IMR-90 (cell line): ENCODE data around the gene PAQR9. TPM values are rescaled to one million over a fixed set of nuclear protein-coding genes. Genes with fewer than 3 reads are reported as not detected.

Experiments used
- ATAC-seq: fragments of 200-7000 bp; cut with Tn5 transposase; 2 replicates; pipeline ENCODE4 v1.9.1; 2020; ENCODE audit warnings: low read depth, mild to moderate bottlenecking, moderate library complexity
- BruUV-seq: library from RNA; stranded (reverse); fragments of 400-500 nt; replicated peaks from 2 replicates; lab custom pipeline; 2021; lab: Mats Ljungman, UMichigan
- CTCF ChIA-PET: fragments of 300-600 bp; formaldehyde crosslinking; extraction: SDS; loops from one replicate; lab custom pipeline; 2021; ENCODE audit warnings: antibody characterized with exemption; lab: Yijun Ruan, JAX
- POLR2A ChIA-PET: fragments of 300-600 bp; sonication (Branson Sonifier 250); formaldehyde crosslinking; loops from one replicate; lab custom pipeline; 2022; ENCODE audit warnings: antibody characterized with exemption; ENCODE audit not compliant: unreplicated experiment; lab: Charles Lee
- DNase-seq: peaks from one replicate; pipeline ENCODE4 v3.0.0; 2013
- H2AFZ ChIP-seq: replicated peaks from 2 replicates; pipeline ENCODE3; 2013; ENCODE audit warnings: low read length, mild to moderate bottlenecking; ENCODE audit not compliant: poor library complexity
- H2AK5ac ChIP-seq: 2 replicates; pipeline ENCODE4 v1.6.1; 2013; ENCODE audit warnings: low read depth, low read length, inconsistent platforms
- H2AK9ac ChIP-seq: replicated peaks from 2 replicates; pipeline ENCODE3; 2013; ENCODE audit warnings: mild to moderate bottlenecking, low read depth, low read length, moderate library complexity; ENCODE audit not compliant: poor library complexity
- H2BK120ac ChIP-seq: 2 replicates; pipeline ENCODE4 v1.6.1; 2013; ENCODE audit warnings: low read depth, low read length, inconsistent platforms
- H2BK15ac ChIP-seq: 3 replicates; pipeline ENCODE4 v1.6.1; 2013; ENCODE audit warnings: low read depth, low read length, inconsistent platforms
- H2BK20ac ChIP-seq: 2 replicates; pipeline ENCODE4 v1.6.1; 2013; ENCODE audit warnings: low read depth, mild to moderate bottlenecking, inconsistent platforms, low read length, moderate library complexity
- H2BK5ac ChIP-seq: 2 replicates; pipeline ENCODE4 v1.6.1; 2013; ENCODE audit warnings: mild to moderate bottlenecking, low read depth, low read length, inconsistent platforms; ENCODE audit not compliant: poor library complexity, severe bottlenecking
- H3K14ac ChIP-seq: replicated peaks from 2 replicates; pipeline ENCODE4 v1.6.1; 2013; ENCODE audit warnings: low read depth, low read length, inconsistent platforms
- H3K18ac ChIP-seq: 2 replicates; pipeline ENCODE4 v1.6.1; 2013; ENCODE audit warnings: low read depth, low read length, control low read depth
- H3K23ac ChIP-seq: 2 replicates; pipeline ENCODE4 v1.6.1; 2013; ENCODE audit warnings: low read depth, low read length, inconsistent platforms
- H3K27ac ChIP-seq: 2 replicates; pipeline ENCODE4 v1.5.1; 2013; ENCODE audit warnings: mild to moderate bottlenecking, control low read depth, low read length; ENCODE audit not compliant: insufficient read depth
- H3K27me3 ChIP-seq: 2 replicates; pipeline ENCODE4 v1.6.1; 2013; ENCODE audit warnings: low read length; ENCODE audit not compliant: control insufficient read depth, insufficient read depth
- H3K36me3 ChIP-seq: 2 replicates; pipeline ENCODE4 v1.6.1; 2013; ENCODE audit warnings: low read length, mixed read lengths; ENCODE audit not compliant: control insufficient read depth, insufficient read depth
- H3K4ac ChIP-seq: 2 replicates; pipeline ENCODE4 v1.6.1; 2013; ENCODE audit warnings: low read depth, low read length, inconsistent platforms
- H3K4me1 ChIP-seq: 2 replicates; pipeline ENCODE4 v1.6.1; 2013; ENCODE audit warnings: low read length, mixed read lengths; ENCODE audit not compliant: control insufficient read depth, insufficient read depth
- H3K4me2 ChIP-seq: 2 replicates; pipeline ENCODE4 v1.6.1; 2013; ENCODE audit warnings: low read depth, mild to moderate bottlenecking, control low read depth, low read length, moderate library complexity
- H3K4me3 ChIP-seq: 2 replicates; pipeline ENCODE4 v1.5.1; 2013; ENCODE audit warnings: low read depth, mild to moderate bottlenecking, control low read depth, low read length, moderate library complexity; ENCODE audit not compliant: insufficient read depth
- H3K56ac ChIP-seq: 2 replicates; pipeline ENCODE4 v1.6.1; 2013; ENCODE audit warnings: low read length, inconsistent platforms; ENCODE audit not compliant: insufficient read depth; ENCODE audit errors: extremely low read depth
- H3K79me1 ChIP-seq, 2 experiments: 2 replicates each; pipeline ENCODE4 v1.6.1; 2013; ENCODE audit warnings: low read length in 2 of 2, inconsistent platforms in 1 of 2, low read depth in 1 of 2
- H3K9ac ChIP-seq: 2 replicates; pipeline ENCODE4 v1.6.1; 2013; ENCODE audit warnings: low read depth, low read length, control low read depth
- H3K9me1 ChIP-seq: 2 replicates; pipeline ENCODE4 v1.6.1; 2013; ENCODE audit warnings: low read length, inconsistent platforms; ENCODE audit not compliant: insufficient read depth
- H3K9me3 ChIP-seq: 2 replicates; pipeline ENCODE4 v1.6.1; 2013; ENCODE audit warnings: low read length; ENCODE audit not compliant: control insufficient read depth, insufficient read depth
- H4K20me1 ChIP-seq: 2 replicates; pipeline ENCODE4 v1.6.1; 2013; ENCODE audit warnings: low read length, inconsistent platforms; ENCODE audit not compliant: insufficient read depth
- H4K5ac ChIP-seq: 2 replicates; pipeline ENCODE4 v1.6.1; 2013; ENCODE audit warnings: mild to moderate bottlenecking, low read depth, low read length, control low read depth
- H4K8ac ChIP-seq, 2 experiments: 2 replicates each; pipeline ENCODE4 v1.6.1; 2013; ENCODE audit warnings: low read depth in 2 of 2, low read length in 2 of 2, control low read depth in 1 of 2, inconsistent platforms in 1 of 2
- H4K91ac ChIP-seq: 2 replicates; pipeline ENCODE4 v1.6.1; 2013; ENCODE audit warnings: low read depth, low read length, inconsistent platforms; ENCODE audit not compliant: insufficient read depth
- CHD1 ChIP-seq: IDR thresholded peaks from 2 replicates; pipeline ENCODE4 v1.6.1; 2012; ENCODE audit warnings: low read depth, low read length, improper control_type of control experiment
- FOS ChIP-seq: fragments of 150-350 bp; IDR thresholded peaks from 2 replicates; pipeline ENCODE4 v1.6.1; 2016; ENCODE audit warnings: low read depth, low read length
- MAFK ChIP-seq: IDR thresholded peaks from 2 replicates; pipeline ENCODE4 v1.6.1; 2012; ENCODE audit warnings: low read depth, low read length, improper control_type of control experiment
- MXI1 ChIP-seq: IDR thresholded peaks from 2 replicates; pipeline ENCODE4 v1.6.1; 2012; ENCODE audit warnings: low read depth, mild to moderate bottlenecking, low read length, moderate library complexity, borderline replicate concordance
- NFE2L2 ChIP-seq: fragments of 150-350 bp; IDR thresholded peaks from 2 replicates; pipeline ENCODE4 v1.6.1; 2016; ENCODE audit warnings: low read depth, mild to moderate bottlenecking, low read length
- RAD21 ChIP-seq: IDR thresholded peaks from 2 replicates; pipeline ENCODE4 v1.6.1; 2012; ENCODE audit warnings: low read length, improper control_type of control experiment
- RFX5 ChIP-seq: IDR thresholded peaks from 2 replicates; pipeline ENCODE4 v1.8.0; 2012; ENCODE audit warnings: low read depth, mild to moderate bottlenecking, low read length, moderate library complexity
- dilution Hi-C: fragments of 300-500 bp; cut with HindIII; formaldehyde crosslinking; loops from one replicate; pipeline ENCODE4 v1.14.3; 2018; ENCODE audit warnings: low sequenced_read_pairs; ENCODE audit not compliant: unreplicated experiment
- in situ Hi-C: fragments of 300-500 bp; cut with MboI; formaldehyde crosslinking; loops from 3 replicates; pipeline ENCODE4 v1.14.3; 2019; ENCODE audit warnings: low sequenced_read_pairs, inconsistent platforms, mixed read lengths
- intact Hi-C: fragments of 100-400 bp; cut with micrococcal nuclease; formaldehyde crosslinking; loops from 2 replicates; pipeline ENCODE4 v1.10.0; 2022
- polyA plus RNA-seq, 3 experiments: library from polyadenylated mRNA; depleted of rRNA; stranded (reverse); fragments of >200 nt; gene quantifications; 2 replicates each; pipeline ENCODE4 v1.2.3, GENCODE V29; 2012; ENCODE audit warnings: low replicate concordance in 1 of 3
- total RNA-seq: library from RNA; depleted of rRNA; stranded (reverse); fragments of >200 nt; gene quantifications from 2 replicates; pipeline ENCODE4 v1.2.3, GENCODE V29; 2012
- TF ChIP-seq, protein P1 (sequence below): conservative IDR thresholded peaks from 2 replicates; pipeline ENCODE4 v1.5.1; 2012; ENCODE audit warnings: mild to moderate bottlenecking, low read depth, low read length, improper control_type of control experiment

The PAQR9 gene
- total and polyA plus RNA-seq, 2 of the 4 experiments (the other 2 are of a cell fraction) = 0.05 TPM; not detected in 1

DNA sequence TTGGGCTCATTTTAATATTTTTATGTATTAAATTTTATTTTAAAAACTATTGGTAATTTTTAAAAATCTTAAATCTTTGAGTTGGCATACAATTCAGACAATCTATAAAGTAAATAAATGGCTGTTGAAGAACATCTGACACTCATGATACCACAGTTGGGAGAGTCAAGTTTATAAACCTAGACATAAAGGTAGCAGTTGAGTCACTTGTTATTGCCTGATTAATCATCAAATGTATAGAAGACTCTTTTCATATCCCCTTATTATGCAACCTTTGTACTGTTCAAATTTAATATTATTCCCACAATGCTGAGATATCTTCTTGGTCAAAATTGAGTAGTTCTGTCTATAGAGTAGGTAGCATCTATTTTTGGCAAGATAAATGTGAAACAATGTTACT, 19.6 kb downstream of the PAQR9 start:
- POLR2A ChIA-PET = no interaction called here
- H2AK9ac ChIP-seq = no peak overlapping the region
- H2AK5ac ChIP-seq = no peak overlapping the region
- H3K36me3 ChIP-seq = no peaks in the 10 kb centered on the region
- no peaks in the 10 kb centered on the region for H4K20me1 ChIP-seq
- no peak overlapping the region for H2AFZ ChIP-seq
- H3K4ac ChIP-seq = no peak overlapping the region
- H2BK5ac ChIP-seq = no peak overlapping the region
- no peaks in the 10 kb centered on the region for H3K9me3 ChIP-seq
- H3K27me3 ChIP-seq = peaks cover 15% of the 10 kb centered on the region
- H3K9ac ChIP-seq = no peak overlapping the region
- no peak overlapping the region for H3K18ac ChIP-seq
- no peak overlapping the region for H2BK120ac ChIP-seq
- no peak overlapping the region for H3K4me3 ChIP-seq
- H2BK20ac ChIP-seq = no peak overlapping the region
- ATAC-seq = no peak
- CTCF ChIA-PET = no interaction called here
- H4K5ac ChIP-seq = no peak overlapping the region
- BruUV-seq = no TSS peak
- in situ Hi-C loops = no loop called here
- H3K4me1 ChIP-seq = no peaks in the 10 kb centered on the region
- no peak overlapping the region for H2BK15ac ChIP-seq
- intact Hi-C loops = loop anchor here (10.0 kb wide), 1 partner anchor 1311 kb away; no protein-coding TSS in a partner anchor
- no peak overlapping the region for H3K14ac ChIP-seq
- H4K8ac ChIP-seq = no peak overlapping the region
- H4K91ac ChIP-seq = no peak overlapping the region
- H3K4me2 ChIP-seq = no peak overlapping the region
- dilution Hi-C loops = no loop called here
- H3K79me1 ChIP-seq = no peaks in the 10 kb centered on the region
- H3K23ac ChIP-seq = no peak overlapping the region
- no peak overlapping the region for H3K27ac ChIP-seq
- DNase-seq = no peak
- TF ChIP-seq, protein P1, sequence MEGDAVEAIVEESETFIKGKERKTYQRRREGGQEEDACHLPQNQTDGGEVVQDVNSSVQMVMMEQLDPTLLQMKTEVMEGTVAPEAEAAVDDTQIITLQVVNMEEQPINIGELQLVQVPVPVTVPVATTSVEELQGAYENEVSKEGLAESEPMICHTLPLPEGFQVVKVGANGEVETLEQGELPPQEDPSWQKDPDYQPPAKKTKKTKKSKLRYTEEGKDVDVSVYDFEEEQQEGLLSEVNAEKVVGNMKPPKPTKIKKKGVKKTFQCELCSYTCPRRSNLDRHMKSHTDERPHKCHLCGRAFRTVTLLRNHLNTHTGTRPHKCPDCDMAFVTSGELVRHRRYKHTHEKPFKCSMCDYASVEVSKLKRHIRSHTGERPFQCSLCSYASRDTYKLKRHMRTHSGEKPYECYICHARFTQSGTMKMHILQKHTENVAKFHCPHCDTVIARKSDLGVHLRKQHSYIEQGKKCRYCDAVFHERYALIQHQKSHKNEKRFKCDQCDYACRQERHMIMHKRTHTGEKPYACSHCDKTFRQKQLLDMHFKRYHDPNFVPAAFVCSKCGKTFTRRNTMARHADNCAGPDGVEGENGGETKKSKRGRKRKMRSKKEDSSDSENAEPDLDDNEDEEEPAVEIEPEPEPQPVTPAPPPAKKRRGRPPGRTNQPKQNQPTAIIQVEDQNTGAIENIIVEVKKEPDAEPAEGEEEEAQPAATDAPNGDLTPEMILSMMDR = no peak
- TF ChIP-seq FOS = no peak
- no peak for TF ChIP-seq MAFK
- no peak for TF ChIP-seq RAD21
- no peak for TF ChIP-seq CHD1
- no peak for TF ChIP-seq MXI1
- no peak for TF ChIP-seq RFX5
- no peak for TF ChIP-seq NFE2L2
- no peak overlapping the region for H3K56ac ChIP-seq
- H3K9me1 ChIP-seq = no peaks in the 10 kb centered on the region
